GM13977 (cell line): ENCODE measurements around the gene HIPK4.
"Not testable (repeated sequence)": the region's sequence is repeated elsewhere in the genome, so short reads cannot be mapped to it uniquely, and the experiment has no call there.

ENCODE experiments used
- DNase-seq: peaks from one replicate; pipeline ENCODE4 v3.0.0; 2012; ENCODE audit warnings: low spot score
- CTCF ChIP-seq: IDR thresholded peaks from 2 replicates; pipeline ENCODE4 v1.5.1; 2012; ENCODE audit warnings: mild to moderate bottlenecking, control low read depth; ENCODE audit not compliant: insufficient read depth; ENCODE audit errors: extremely low read depth, missing control alignments
- in situ Hi-C: fragments of 300-500 bp; cut with MboI; formaldehyde crosslinking; loops from one replicate; pipeline ENCODE4 v1.12.0; 2022; ENCODE audit warnings: low sequenced_read_pairs, low pct_unique_long_range_greater_than_20kb, mixed read lengths, inconsistent platforms; ENCODE audit not compliant: unreplicated experiment

HIPK4 gene

DNA sequence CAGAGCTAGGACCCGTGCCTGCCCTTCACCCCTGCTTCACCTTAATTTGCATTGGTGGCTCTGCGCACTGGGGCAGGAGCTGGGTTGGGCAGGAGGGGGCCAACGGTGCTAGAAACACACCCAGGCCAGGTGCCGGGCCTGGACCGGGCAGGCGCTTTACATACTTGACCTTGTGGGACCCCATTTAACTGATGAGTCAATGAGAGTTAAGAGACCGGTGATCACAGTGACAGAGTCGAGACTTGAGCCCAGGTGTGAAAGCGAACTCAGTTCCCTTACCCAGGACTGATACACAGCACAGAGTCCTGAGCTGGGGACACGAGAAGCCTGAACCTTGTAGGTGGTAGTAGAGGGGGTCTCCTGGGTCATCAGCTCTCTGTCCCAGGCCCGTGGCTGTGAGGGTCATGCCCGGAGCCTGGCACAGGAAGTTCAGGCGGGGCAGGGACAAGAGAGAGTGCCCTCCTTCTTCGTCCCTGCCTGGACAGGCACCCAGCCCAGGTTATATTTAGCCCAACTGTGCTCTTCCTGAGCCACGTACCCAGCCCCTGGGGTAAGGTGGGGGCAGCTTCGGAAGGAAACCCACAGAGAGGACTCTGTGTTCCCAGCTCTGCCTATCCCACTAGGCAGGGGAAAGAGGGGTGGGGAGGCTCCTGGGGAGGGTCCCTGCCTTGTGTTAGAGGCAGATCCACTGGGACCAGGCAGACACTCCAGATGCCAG is 21.3 kb upstream of the HIPK4 start:
- DNase-seq: peak; percentile 63
- in situ Hi-C loops: no loop called here
- TF ChIP-seq CTCF: no peak

DNA sequence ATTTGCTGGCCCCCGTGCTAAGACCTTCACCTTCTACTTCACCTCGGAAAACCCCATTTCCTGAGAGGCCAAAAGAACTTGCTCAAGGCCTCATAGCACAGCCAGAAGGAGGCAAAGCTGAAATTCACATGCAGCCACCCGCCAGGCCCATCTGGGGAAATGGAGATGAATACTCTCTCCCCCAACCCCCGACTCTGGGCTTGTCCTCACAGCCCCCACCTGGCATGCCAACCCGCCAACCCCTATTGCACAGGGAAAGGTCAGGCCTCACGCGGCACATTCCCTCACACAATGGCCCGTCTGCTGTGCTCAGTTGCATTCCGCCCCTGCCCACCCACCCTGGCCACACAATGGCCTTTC is 20.0 kb upstream of the HIPK4 start:
- TF ChIP-seq CTCF: no peak
- no peak for DNase-seq
- in situ Hi-C loops: no loop called here

DNA sequence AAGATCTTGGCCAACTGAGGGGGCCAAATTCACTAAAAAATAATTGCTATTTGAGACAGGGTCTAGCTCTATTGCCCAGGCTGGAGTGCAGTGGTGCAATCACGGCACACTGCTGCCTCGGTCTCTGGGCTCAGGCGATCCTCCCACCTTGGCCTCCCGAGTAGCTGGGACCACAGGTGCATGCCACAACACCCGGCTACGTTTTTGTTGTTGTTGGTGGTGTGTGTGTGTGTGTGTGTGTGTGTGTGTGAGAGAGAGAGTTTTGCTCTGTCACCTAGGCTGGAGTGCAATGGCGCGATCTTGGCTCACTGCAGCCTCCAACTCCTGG is 18.6 kb upstream of the HIPK4 start:
- in situ Hi-C loops, DNase-seq: not testable (repeated sequence)

- DNase-seq: no peak
- no peak for TF ChIP-seq CTCF
- in situ Hi-C loops: no loop called here
Measured at GRCh38 chr19:40407714-40408597, 18.0 kb upstream of the HIPK4 start.

DNA sequence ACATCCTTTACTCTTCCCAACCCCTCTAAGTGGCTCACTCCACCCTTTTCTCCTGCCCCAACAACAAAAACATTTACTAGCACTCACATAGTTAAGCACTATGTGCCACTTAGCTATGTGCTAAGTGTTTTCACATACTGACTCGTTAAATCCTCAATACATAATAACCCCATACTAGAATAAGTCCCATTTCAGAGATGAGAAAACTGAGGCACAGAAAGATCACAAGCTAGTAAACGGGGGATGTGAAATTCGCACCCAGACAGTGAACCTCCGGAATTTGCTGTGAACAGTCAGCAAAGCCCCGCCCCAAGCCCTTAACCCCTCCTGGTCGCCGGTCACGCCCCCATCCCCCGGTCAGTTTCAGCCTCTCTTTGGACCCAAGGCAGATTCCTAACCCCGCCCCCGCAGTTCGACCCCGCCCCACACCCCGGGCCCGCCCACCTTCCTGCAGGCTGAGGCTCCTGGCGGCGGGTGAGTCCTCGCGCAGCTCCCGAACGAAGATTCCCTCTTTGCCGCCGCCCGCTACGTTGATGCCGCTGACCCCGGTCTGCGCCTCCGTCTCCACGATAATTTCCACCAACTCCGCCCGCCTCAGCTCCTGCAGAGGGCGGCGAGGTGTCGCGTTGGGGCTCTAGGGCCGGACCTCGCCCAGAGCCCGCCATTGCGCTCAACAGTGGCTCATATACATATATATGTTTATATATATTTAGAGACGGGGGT is 13.4 kb upstream of the HIPK4 start:
- TF ChIP-seq CTCF: no peak
- in situ Hi-C loops: no loop called here
- peak; percentile 98 for DNase-seq

DNA sequence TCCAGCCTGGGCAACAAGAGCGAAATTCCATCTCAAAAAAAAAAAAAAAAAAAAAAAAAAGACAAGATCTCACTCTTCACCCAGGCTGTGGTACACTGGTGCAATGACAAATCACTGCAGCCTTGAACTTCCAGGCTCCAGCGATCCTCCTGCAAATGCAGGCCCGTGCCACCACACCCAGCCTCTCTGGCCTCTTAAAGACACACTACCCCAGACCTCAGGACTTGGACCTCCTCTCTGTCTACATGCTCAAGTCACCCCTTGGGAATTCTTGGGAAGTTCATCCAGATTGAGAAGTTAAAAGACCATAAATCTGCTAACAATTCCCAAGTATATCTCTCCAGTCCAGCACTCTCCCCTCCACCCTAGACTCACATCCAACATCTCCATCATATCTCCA is 10.6 kb upstream of the HIPK4 start:
- no peak for DNase-seq
- TF ChIP-seq CTCF: no peak
- in situ Hi-C loops: no loop called here

- DNase-seq: no peak
- TF ChIP-seq CTCF: no peak
- in situ Hi-C loops: no loop called here
Measured at GRCh38 chr19:40398417-40399131, 8.6 kb upstream of the HIPK4 start.
